Natural killer cell treated with Interleukin-12 subunit alpha and Interleukin-12 subunit beta and Interleukin-15 and Interleukin-18, amount 100 ng/mL, for 72 hours (primary cell): ENCODE measurements around the gene EPHA4. TPM values are rescaled to one million over a fixed set of nuclear protein-coding genes. Genes with fewer than 3 reads are reported as not detected.

Experiments used
- ATAC-seq, 2 donors: fragments of 150-1000 bp; cut with Tn5 transposase in 1 of 2; sonication (Bioruptor Pico), chemical (Tn5 transposase) in 1 of 2; 2 replicates each; pipeline ENCODE4 v1.10.0; 2021
- DNase-seq: peaks from one replicate; pipeline ENCODE4 v3.0.0; 2022; ENCODE audit warnings: low spot score
- H3K27ac Mint-ChIP-seq, 2 donors: 1 replicate in 1 of 2; 2 replicates in 1 of 2; pipeline ENCODE4 v1.8.0; 2022; ENCODE audit warnings: mixed read lengths in 2 of 2, mild to moderate bottlenecking in 1 of 2, moderate library complexity in 1 of 2
- H3K27me3 Mint-ChIP-seq, 2 donors: 1 replicate in 1 of 2; 2 replicates in 1 of 2; pipeline ENCODE4 v1.8.0; 2022; ENCODE audit warnings: mixed read lengths in 2 of 2
- H3K36me3 Mint-ChIP-seq: one replicate; pipeline ENCODE4 v1.8.0; 2022; ENCODE audit warnings: mixed read lengths
- H3K4me1 Mint-ChIP-seq, 2 donors: 1 replicate in 1 of 2; 2 replicates in 1 of 2; pipeline ENCODE4 v1.8.0; 2022; ENCODE audit warnings: low read depth in 2 of 2, mixed read lengths in 2 of 2, mild to moderate bottlenecking in 1 of 2
- H3K4me3 Mint-ChIP-seq: one replicate; pipeline ENCODE4 v1.8.0; 2022; ENCODE audit warnings: mixed read lengths
- H3K9me3 Mint-ChIP-seq: 2 replicates; pipeline ENCODE4 v1.8.0; 2022; ENCODE audit warnings: mixed read lengths
- total RNA-seq, 2 donors: library from RNA; stranded (reverse); gene quantifications; one replicate each; pipeline ENCODE4 v1.2.3, GENCODE V29; 2022

EPHA4 gene
- total RNA-seq, 2 donors from 2014 or later: 9.7 to 20.7 TPM

DNA sequence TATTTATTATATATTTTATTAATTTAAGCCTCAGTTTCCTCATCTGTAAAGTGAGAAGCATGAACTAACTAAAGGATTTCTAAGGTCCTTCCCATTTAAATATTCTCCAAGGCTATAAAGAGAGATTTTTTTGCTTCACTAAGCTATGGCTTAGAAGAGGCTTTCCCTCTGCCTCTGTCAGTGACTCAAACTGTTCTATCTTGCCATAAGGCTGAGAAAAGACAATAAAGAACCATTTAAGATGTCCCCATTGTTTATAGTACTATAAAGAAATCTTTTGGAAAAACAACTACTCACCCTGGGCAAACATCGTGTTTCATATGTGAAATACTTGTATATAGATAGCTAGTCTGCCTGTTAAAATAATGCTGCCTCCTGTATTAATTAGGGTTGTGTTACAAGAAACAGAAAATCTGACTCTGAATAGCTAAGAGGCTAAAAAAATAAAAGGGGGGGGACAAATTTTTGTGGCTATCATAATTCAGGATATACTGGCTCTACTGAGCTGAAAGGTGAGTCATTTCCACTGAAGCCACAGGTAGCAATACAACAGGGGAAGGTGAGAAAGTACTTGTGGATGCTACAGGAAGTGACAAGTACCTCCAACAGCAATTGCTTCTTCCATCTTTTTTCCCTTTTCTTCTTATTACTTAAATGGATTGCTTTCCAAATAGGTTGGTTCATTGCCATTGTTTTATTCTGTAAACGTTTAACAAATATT is 25.4 kb downstream of the EPHA4 start:
- Mint-ChIP-seq H3K27me3 (no peaks in the 10 kb centered on the region), H3K9me3 (no peaks in the 10 kb centered on the region), H3K4me3 (no peak overlapping the region), H3K4me1 (peaks cover 12 to 18% of the 10 kb centered on the region in 2 donors), H3K36me3 (no peaks in the 10 kb centered on the region), H3K27ac (no peak overlapping the region)
- DNase-seq (no peak), ATAC-seq (no peak)

DNA sequence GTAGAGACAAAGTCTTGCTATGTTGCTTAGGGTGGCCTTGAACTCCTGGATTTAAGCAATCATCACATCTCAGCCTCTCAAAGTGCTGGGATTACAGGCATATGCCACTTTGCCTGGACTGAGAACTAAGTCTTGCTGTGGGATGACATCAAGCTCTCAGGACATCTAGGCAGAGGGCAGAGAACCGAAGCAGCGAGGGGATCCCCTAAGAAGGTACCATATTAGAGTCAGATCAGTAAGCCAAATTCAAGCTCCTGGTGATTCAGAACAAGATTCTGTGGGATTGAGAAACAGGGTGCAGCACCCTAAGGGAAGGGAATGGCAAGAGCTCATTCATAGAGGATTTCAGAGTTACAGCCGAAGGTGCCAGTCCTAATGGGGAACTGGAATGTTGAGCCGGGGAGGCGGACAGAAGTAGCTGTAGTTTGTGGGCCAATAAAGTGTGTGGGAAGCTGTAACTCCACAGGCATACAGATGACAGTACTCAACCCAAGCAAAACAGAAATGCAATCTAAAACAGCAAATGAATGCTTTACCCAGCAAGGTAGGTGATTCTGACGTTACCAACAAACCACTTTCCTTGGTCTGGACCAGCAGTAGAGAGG is 30.9 kb downstream of the EPHA4 start:
- ATAC-seq (no peak), DNase-seq (no peak)
- Mint-ChIP-seq H3K4me1 (peaks cover 0 to 10% of the 10 kb centered on the region in 2 donors), H3K36me3 (no peaks in the 10 kb centered on the region), H3K4me3 (no peak overlapping the region), H3K9me3 (no peaks in the 10 kb centered on the region), H3K27ac (peak overlapping the region in 1 of 2 donors; percentile 18), H3K27me3 (peaks cover 5 to 6% of the 10 kb centered on the region in 2 donors)

DNA sequence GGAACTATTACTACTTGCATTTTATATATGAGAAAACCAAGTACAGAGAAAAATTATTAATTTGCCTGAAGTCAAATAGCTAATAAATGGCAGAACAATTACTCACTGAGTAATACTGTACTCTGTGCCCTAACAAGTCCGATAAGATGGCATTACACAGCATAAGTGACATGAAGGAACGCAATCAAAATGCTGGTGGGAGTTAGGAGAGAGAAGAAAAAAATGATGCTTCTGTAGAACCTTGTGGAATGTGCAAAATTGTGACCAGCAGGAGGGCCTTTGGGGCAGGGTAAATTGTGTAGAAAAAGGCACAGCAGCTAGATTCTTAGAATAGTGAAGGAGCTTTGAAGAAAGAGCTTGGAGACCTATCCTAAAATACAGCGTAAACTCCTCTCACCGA is 32.9 kb downstream of the EPHA4 start:
- Mint-ChIP-seq H3K9me3 (no peaks in the 10 kb centered on the region), H3K4me1 (peaks cover 4 to 7% of the 10 kb centered on the region in 2 donors), H3K4me3 (no peak overlapping the region), H3K27me3 (peaks cover 5 to 6% of the 10 kb centered on the region in 2 donors), H3K27ac (peak overlapping the region in 1 of 2 donors; percentile 23), H3K36me3 (no peaks in the 10 kb centered on the region)
- DNase-seq: no peak
- no peak for ATAC-seq

DNA sequence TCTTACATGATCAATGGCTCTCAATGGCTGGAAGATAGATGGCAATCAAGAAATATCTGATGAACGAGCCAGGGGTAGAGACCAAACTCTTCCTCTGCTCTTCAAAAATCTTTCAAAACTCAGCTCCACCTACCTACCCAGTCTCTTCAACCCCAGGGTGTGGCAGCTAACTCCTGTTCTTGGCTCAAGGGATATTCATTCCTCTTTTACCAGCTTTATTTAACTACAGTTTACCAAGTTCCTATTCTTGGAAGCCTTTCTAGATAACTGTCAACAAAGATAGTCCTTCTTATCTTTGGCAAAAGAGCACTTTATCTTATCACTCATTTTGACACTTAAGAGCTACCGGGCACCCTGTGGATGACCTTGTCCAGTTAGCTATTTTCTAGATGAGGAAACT is 36.3 kb downstream of the EPHA4 start:
- ATAC-seq (no peak), DNase-seq (no peak)
- Mint-ChIP-seq H3K4me1 (peaks cover 6 to 11% of the 10 kb centered on the region in 2 donors), H3K36me3 (no peaks in the 10 kb centered on the region), H3K4me3 (no peak overlapping the region), H3K27ac (no peak overlapping the region), H3K27me3 (no peaks in the 10 kb centered on the region), H3K9me3 (no peaks in the 10 kb centered on the region)

DNA sequence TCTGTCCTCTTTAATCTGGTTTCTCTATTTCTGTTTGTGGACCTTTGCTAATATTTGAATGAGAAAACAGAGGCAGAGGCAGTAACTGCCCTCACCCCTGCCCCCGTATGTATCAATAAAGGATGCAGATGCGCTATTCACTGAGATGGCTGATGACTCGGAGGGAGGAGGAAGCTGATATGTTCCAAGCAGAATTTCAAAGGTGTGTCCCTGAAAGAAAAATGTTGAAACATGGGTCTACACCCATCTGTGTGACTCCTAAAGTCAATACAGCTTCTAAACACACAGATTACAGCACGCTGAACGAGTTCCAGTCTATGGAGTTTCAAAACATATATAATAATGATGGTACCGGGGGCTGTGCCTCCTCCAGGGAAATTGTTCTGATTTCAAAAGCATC is 38.8 kb downstream of the EPHA4 start:
- H3K9me3 Mint-ChIP-seq: no peaks in the 10 kb centered on the region
- no peak overlapping the region for H3K27ac Mint-ChIP-seq
- DNase-seq (no peak), ATAC-seq (no peak)
- no peak overlapping the region for H3K4me3 Mint-ChIP-seq
- no peaks in the 10 kb centered on the region for H3K27me3 Mint-ChIP-seq
- H3K4me1 Mint-ChIP-seq: peaks cover 24 to 36% of the 10 kb centered on the region in 2 donors
- no peaks in the 10 kb centered on the region for H3K36me3 Mint-ChIP-seq

DNA sequence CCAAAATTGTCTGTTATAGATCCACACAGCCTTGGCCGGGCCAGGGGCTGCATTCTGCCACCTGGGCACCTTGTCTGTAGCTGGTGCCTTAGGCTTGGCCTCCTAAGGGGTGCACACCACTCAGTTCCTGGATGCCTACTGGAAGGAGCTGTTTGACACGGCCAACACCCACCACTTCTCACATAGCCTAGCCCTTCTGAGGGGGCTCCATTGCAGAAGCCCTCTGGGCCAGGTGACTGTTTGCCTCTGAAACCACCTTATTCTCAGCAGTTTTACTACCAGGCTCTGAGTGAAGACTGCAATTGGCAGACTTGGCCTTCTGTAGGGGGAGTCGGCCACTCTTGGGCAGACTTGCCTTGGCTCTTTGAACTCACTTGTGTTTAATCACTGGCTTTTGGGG is 39.5 kb downstream of the EPHA4 start:
- DNase-seq (no peak), ATAC-seq (no peak)
- no peak overlapping the region for H3K27ac Mint-ChIP-seq
- no peaks in the 10 kb centered on the region for H3K27me3 Mint-ChIP-seq
- H3K9me3 Mint-ChIP-seq: no peaks in the 10 kb centered on the region
- H3K36me3 Mint-ChIP-seq: no peaks in the 10 kb centered on the region
- H3K4me3 Mint-ChIP-seq: no peak overlapping the region
- H3K4me1 Mint-ChIP-seq: peaks cover 30 to 43% of the 10 kb centered on the region in 2 donors

DNA sequence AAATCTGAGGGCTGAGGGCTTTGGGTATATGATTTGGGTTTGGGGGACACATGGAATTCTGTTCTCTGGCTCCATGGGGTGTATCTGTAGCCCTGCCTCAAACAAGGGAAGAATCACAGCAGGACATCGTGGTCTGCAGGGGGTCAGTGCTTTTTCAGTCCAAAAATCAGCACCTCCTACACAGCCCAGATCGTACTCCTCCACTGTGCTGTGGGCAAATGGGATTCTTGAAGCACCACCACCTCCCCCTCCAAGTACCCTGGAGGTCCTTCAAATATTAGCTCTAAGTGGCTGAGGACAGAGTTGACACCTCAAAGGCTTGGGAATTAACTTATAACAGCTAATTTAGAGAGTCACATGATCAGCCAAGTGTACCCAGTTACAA is 41.5 kb downstream of the EPHA4 start:
- no peaks in the 10 kb centered on the region for H3K9me3 Mint-ChIP-seq

DNA sequence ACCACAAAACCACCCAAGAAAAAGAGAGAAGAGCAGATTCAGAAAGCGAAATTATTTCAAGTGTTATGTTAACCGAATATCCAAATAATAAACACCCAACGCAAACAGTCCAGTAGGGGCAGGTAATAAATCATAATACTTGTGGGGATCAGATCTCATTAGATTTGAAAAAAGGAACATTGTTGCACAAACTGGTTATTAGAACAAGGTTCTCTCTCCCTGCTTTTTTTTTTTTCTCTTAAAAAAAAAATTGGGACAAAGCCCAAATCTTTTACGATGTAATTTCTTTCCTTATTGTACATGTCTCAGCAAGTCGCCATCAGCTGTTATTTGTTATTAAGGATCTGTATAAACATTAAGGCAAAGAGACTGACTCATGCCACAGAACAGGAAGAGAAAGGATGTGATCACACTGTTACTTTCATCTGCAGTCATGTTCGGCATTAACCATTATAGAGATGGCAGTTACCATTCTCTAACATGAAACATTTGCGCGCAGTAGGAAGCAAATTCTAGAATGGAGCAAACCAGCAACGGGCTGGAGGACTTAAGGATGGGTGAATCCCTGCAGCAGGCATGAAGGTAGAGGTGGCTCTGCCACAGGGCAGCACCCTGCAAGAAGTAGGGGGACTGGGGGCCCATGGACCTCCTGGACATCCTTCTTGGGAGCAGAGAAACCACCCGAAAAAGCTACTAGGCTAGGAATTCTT is 42.0 kb downstream of the EPHA4 start:
- Mint-ChIP-seq H3K27me3 (no peaks in the 10 kb centered on the region), H3K4me3 (peak overlapping the region; percentile 87), H3K9me3 (no peaks in the 10 kb centered on the region), H3K4me1 (peaks cover 37 to 44% of the 10 kb centered on the region in 2 donors), H3K27ac (peak overlapping the region; percentile 62 to 81), H3K36me3 (no peaks in the 10 kb centered on the region)
- DNase-seq: no peak
- peak; percentile 67 to 81 for ATAC-seq

More for the DNA sequence above, 41.5 kb downstream of the EPHA4 start:
- H3K36me3 Mint-ChIP-seq: no peaks in the 10 kb centered on the region
- DNase-seq (no peak), ATAC-seq (no peak)
- H3K4me1 Mint-ChIP-seq: peaks cover 37 to 49% of the 10 kb centered on the region in 2 donors
- H3K27me3 Mint-ChIP-seq: no peaks in the 10 kb centered on the region
- peak overlapping the region; percentile 87 for H3K4me3 Mint-ChIP-seq
- peak overlapping the region; percentile 62 to 81 for H3K27ac Mint-ChIP-seq

DNA sequence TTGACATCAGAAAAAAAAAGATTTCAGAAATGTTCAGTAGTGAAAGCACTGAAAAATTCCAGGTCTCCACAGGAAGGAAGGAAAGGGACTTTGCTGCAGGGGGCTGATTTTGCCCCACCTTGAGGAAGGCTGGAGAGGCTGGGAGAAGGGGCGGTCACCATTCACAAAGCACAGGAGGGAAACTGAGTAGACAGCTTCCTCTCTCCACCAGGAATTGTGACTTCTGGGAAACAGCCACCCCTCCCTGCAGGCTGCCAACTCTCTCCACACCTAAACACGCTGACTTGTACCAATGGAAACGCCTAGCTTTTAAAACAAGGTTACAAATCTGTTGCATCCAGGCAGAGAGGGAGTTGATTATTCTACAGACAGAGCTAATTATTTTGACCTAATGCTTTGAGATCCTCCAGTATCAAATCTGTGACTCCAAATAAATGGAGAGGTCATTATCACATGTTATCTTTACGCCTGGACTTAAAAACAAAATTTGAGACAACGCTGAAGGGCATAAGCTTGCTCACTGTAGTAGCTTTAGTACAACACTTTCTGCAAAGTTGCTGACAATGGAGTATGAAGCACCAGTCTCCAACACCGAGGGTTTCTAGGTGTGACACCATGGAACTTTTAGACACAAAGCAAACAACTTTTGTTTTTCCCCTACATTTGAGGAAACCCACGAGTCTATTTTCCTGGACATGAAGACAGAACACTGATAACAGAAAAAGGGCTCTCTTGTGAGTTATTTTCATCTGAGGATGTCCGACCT is 42.7 kb downstream of the EPHA4 start:
- peak in 1 of 2 donors; percentile 44 for ATAC-seq
- Mint-ChIP-seq H3K36me3 (no peaks in the 10 kb centered on the region), H3K9me3 (no peaks in the 10 kb centered on the region), H3K4me3 (peak overlapping the region; percentile 87), H3K27me3 (no peaks in the 10 kb centered on the region), H3K4me1 (peaks cover 37 to 44% of the 10 kb centered on the region in 2 donors), H3K27ac (peak overlapping the region; percentile 62 to 81)
- DNase-seq: no peak

DNA sequence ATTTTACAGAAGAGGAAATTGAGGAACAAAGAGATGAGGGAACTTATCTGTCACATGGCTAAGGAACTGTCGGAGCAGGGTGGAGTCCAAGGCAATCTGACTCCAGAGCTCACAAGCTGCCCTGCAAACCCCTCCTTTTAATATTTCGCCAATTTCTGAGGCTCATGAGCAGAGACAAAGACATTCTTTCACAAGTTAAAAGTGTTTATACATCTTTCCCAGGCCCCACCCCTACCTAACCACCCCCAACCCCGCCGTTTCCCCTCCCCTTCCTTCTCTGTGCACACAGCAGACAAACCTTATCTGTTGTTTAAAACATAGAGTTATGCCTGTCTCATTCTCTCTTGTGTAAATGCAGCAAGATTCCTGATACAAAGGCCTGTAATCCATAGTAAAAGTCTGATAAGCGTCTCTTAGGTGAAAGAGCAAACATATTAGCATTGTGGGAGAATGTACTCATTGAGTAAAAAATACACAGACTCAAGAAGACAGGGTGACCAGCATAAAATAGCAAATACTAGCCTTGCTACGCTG is 44.3 kb downstream of the EPHA4 start:
- no peak for ATAC-seq
- H3K9me3 Mint-ChIP-seq: no peaks in the 10 kb centered on the region
- H3K36me3 Mint-ChIP-seq: no peaks in the 10 kb centered on the region
- no peak for DNase-seq
- no peaks in the 10 kb centered on the region for H3K27me3 Mint-ChIP-seq
- H3K27ac Mint-ChIP-seq: peak overlapping the region; percentile 62 to 63
- peaks cover 37 to 44% of the 10 kb centered on the region in 2 donors for H3K4me1 Mint-ChIP-seq
- peak overlapping the region; percentile 87 for H3K4me3 Mint-ChIP-seq

DNA sequence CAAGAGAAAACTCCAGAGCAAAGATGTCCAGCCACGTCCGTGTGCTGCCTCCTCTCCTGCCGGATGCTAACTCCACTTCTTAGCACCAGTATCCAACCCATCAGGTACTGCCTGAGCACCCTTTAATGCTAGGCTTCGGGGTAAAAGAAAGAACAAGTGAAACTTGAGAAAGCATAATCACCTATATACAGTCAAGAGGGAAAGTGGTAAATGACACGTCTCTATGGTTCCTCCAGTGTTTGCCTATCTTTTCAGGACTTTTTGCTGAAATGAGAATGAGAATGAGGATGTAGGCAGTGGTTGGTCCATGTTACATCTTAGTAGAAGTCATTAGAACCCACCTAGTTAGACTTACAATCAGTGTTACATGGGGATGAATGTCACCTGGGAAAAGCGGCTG is 47.9 kb downstream of the EPHA4 start:
- Mint-ChIP-seq H3K9me3 (no peaks in the 10 kb centered on the region), H3K27ac (no peak overlapping the region), H3K27me3 (no peaks in the 10 kb centered on the region), H3K4me3 (no peak overlapping the region), H3K36me3 (no peaks in the 10 kb centered on the region), H3K4me1 (peaks cover 30 to 32% of the 10 kb centered on the region in 2 donors)
- ATAC-seq (no peak), DNase-seq (no peak)

DNA sequence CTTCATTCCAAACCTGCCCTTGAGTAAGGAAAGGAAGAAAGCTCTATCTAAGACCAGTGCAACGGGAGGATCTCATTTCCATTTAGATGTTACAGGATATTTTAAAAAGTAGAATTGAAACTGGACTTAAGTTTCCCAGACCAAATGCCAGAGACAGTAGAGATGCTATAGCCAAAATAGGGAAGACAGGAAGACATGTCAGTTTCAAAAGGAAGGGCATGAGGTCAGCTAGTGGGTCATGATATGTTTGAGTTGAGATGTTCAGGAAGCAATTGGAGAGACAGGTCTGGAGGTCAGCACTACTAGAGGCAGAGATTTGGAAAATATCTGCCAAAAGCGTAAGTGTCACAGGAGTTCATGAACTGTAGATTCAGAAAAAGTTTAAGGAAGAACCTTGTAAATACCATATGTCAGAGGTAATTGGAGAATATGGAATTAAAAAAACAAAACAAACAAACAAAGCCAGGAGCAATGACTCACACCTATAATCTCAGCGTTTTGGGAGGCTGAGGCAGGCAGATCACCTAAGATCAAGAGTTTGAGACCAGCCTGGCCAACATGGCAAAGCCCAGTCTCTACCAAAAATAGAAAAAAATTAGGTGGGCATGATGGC is 50.8 kb downstream of the EPHA4 start:
- H3K36me3 Mint-ChIP-seq: no peaks in the 10 kb centered on the region
- peak overlapping the region; percentile 22 to 83 for H3K27ac Mint-ChIP-seq
- DNase-seq (no peak), ATAC-seq (no peak)
- no peaks in the 10 kb centered on the region for H3K27me3 Mint-ChIP-seq
- peaks cover 7 to 15% of the 10 kb centered on the region in 2 donors for H3K4me1 Mint-ChIP-seq
- H3K9me3 Mint-ChIP-seq: no peaks in the 10 kb centered on the region
- H3K4me3 Mint-ChIP-seq: no peak overlapping the region
